GM10266 (cell line): ENCODE measurements around the gene EXOC4.
"Not testable (repeated sequence)": the region's sequence is repeated elsewhere in the genome, so short reads cannot be mapped to it uniquely, and the experiment has no call there.

Experiments used
- DNase-seq: peaks from one replicate; pipeline ENCODE4 v3.0.0; 2012; ENCODE audit errors: extremely low spot score
- CTCF ChIP-seq: IDR thresholded peaks from 2 replicates; pipeline ENCODE4 v1.5.1; 2012; ENCODE audit warnings: mild to moderate bottlenecking, low read depth; ENCODE audit not compliant: control insufficient read depth, insufficient read depth; ENCODE audit errors: missing control alignments

The EXOC4 gene

GRCh38 chr7:133629701-133630100, 376.8 kb downstream of the EXOC4 start:
- TF ChIP-seq CTCF: no peak
- DNase-seq: no peak

- no peak for TF ChIP-seq CTCF
- DNase-seq: no peak
Measured at GRCh38 chr7:133633055-133633454, 380.2 kb downstream of the EXOC4 start.

- DNase-seq: no peak
- no peak for TF ChIP-seq CTCF
Measured at GRCh38 chr7:133635541-133635940, 382.7 kb downstream of the EXOC4 start.

DNA sequence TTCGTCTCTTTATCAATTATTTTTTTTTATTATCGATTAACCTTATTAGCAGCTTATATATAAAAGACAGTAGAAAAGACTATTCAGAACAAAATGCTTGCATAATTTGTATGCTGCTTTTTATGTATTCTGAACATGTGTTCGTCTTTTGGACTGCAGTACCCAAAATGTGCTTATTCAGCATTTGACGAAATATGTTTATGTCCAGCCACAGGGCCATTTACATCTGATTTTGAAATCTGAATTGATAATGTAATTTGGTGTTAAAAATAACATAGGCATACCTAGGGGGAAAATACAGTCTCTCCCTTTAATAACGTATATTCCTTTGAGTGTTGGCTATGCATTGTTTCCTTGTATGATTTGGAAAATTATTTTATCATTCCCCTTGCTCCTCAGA, 386.0 kb downstream of the EXOC4 start:
- no peak for TF ChIP-seq CTCF
- DNase-seq: no peak

GRCh38 chr7:133641436-133641835, 388.6 kb downstream of the EXOC4 start:
- TF ChIP-seq CTCF: no peak
- DNase-seq: no peak

DNA sequence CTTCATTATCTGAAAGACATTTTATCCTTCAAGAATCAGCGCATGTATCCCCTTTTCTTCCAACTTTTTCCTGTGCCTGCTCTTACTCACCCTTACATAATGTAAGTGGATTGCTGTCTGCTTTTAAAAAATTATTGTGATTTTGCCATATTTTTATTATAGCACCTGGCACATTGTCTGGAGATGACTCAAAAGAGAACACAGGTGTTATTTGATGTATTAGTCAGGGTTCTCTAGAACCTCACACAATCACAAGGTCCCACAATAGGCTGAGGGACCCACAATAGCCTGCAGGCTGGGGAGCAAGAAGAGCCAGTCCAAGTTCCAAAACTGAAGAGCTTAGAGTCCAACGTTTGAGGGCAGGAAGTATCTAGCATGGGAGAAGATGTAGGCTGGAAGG, 390.0 kb downstream of the EXOC4 start:
- TF ChIP-seq CTCF: no peak
- no peak for DNase-seq

GRCh38 chr7:133643652-133644051, 390.8 kb downstream of the EXOC4 start:
- not testable (repeated sequence) for DNase-seq

DNA sequence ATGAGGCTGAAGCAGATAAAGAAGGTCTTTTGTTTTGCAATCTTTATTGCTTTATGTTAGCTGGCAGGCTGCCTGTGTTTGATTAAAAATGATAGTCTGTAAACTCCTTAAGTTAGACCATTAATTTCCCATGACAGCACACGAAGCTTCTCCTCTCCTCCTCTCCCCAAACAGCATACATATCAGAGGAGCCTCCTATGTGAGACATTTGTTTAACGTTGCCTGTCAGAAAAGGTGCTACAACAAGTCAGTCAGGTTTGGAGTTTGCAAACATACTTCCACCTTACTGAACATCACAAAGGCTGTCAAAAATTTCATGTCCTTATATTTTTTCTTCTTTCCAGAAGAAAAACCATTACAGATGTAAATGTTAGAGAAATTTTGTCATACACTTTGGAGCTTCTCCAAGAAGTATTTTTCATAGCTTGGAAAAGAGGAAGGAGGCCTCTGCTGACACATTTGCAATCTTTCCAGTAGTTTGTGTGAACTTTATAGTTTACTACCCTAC, 393.1 kb downstream of the EXOC4 start:
- no peak for DNase-seq
- no peak for TF ChIP-seq CTCF
